A549 treated with ZK216348 at 1 μM for 4 hours (cell line): Measurements from ENCODE around the gene BBOF1. TPM values are rescaled to one million over a fixed set of nuclear protein-coding genes. Genes with fewer than 3 reads are reported as not detected.

Experiments used
- total RNA-seq: library from RNA; stranded (reverse); fragments of 200-300 nt; extraction: Qiagen RNA extraction; gene quantifications from 5 replicates; pipeline ENCODE4 v1.2.3, GENCODE V29; 2022; ENCODE audit warnings: low read depth

The BBOF1 gene, protein sequence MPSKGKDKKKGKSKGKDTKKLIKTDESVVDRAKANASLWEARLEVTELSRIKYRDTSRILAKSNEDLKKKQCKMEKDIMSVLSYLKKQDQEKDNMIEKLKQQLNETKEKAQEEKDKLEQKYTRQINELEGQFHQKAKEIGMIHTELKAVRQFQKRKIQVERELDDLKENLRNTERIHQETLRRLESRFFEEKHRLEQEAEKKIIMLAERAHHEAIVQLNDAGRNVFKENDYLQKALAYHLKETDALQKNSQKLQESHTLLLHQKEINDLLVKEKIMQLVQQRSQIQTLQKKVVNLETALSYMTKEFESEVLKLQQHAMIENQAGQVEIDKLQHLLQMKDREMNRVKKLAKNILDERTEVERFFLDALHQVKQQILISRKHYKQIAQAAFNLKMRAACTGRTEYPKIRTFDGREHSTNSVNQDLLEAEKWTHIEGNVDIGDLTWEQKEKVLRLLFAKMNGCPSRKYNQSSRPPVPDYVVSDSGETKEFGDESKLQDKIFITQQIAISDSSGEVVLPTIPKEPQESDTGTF
- total RNA-seq = 3.5 to 8.7 TPM (median 4.0 TPM) in 5 replicates

DNA sequence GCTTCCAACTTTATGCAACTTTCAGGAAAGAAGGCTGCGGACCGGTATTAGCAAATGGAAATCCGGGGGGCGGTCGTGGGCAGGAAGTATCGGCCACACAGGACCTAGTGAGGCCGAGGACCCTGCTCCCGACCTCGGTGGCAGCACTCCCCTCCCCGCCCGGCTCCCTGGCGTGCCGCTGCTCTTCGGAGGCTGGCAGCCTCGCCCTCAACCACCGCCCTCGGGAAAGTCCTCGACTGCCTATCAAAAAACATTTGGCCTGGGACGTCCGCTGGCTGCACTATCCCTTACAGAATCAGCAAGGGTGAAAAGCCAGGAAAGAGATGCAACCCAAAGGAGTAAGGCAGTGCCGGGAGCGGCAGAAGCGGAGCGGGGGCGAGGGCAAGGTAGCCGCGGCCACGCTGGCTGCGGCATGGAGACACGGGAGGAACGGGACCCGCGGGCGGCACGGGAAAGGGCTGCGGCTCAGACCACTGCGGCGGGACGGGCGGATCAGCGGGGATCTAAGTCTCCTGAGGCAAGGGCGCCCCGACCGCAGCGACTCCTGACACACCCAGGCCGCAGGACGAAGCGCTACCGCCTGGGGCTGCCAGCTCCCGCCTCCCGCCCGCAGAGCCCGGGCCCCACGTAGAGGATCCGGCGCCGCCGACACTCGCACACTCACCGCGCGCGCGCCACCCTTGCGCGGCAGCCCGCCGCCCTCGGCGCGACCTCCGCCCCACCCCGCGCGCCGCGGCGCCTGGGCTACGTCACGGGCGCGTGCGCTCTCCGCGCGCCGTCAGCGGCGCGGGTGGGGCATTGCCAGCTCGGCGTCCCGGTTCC, at the start of gene BBOF1, which contains the start of gene ENTPD5:
TSS of gene BBOF1 (plus strand) at position 764 of the 822 bp plus-strand sequence. CDS start 130 bp downstream, outside the sequence.
TSS of gene ENTPD5 (minus strand) at position 703 of the 822 bp plus-strand sequence. CDS start 31,186 bp downstream, outside the sequence.

GRCh38 chr14:74084277-74085046, 65.3 kb downstream of the BBOF1 start, which contains the start of the genes ALDH6A1 and LIN52:
Gene ALDH6A1 (minus strand): TSS chr14:74084453. CDS start chr14:74084394, 59 bp downstream.
Gene LIN52 (plus strand): TSS chr14:74084956. CDS start chr14:74084975, 19 bp downstream.

Other genes starting within 250 kb of the BBOF1 start
- 8.0 to 12.6 TPM (median 8.7 TPM) in 5 replicates for gene PTGR2, start 167.5 kb upstream of the BBOF1 start, total RNA-seq
- gene ZNF410, start 132.5 kb upstream of the BBOF1 start, total RNA-seq = 42.3 to 57.3 TPM (median 44.2 TPM) in 5 replicates
- gene FAM161B, start 69.3 kb upstream of the BBOF1 start, total RNA-seq = 1.3 to 2.4 TPM (median 1.9 TPM) in 5 replicates
- 20.7 to 32.4 TPM (median 26.5 TPM) in 5 replicates for gene COQ6, start 69.0 kb upstream of the BBOF1 start, total RNA-seq
- 5.9 to 7.6 TPM (median 6.5 TPM) in 5 replicates for gene ENTPD5, start 61 bp upstream of the BBOF1 start, total RNA-seq
- gene ALDH6A1, start 65.1 kb downstream of the BBOF1 start, total RNA-seq = 1.6 to 2.4 TPM (median 2.1 TPM) in 5 replicates
- gene LIN52, start 65.6 kb downstream of the BBOF1 start, total RNA-seq = 3.0 to 5.7 TPM (median 4.8 TPM) in 5 replicates
- not detected in 5 replicates for gene VSX2, start 220.1 kb downstream of the BBOF1 start, total RNA-seq